Stomach (tissue), 4 donors: ENCODE data around the gene GLP2R.

ENCODE experiments used
- EP300 ChIP-seq: sonication (generic); formaldehyde crosslinking; IDR thresholded peaks from one replicate; pipeline ENCODE4 v1.6.1; 2017; ENCODE audit warnings: antibody characterized with exemption
- POLR2A ChIP-seq, 4 donors: fragments of 450-650 bp; IDR thresholded peaks; one replicate each; pipeline ENCODE4 v1.6.1; 2016; ENCODE audit warnings: antibody characterized with exemption in 4 of 4, control low read depth in 2 of 4, mild to moderate bottlenecking in 1 of 4, moderate library complexity in 1 of 4
- POLR2AphosphoS5 ChIP-seq, 3 donors: sonication (generic); formaldehyde crosslinking; IDR thresholded peaks; one replicate each; pipeline ENCODE4 v1.6.1; 2016; ENCODE audit warnings: antibody characterized with exemption in 3 of 3
- TF ChIP-seq, protein P1 (sequence below), 7 experiments: fragments of 450-650 bp in 4 of 7; fragments of 200-600 bp in 3 of 7; sonication (generic) in 3 of 7; IDR thresholded peaks; one replicate each; pipeline ENCODE4 v1.5.1; 2016 to 2019; ENCODE audit warnings: antibody characterized with exemption in 7 of 7, control low read depth in 2 of 7, mild to moderate bottlenecking in 1 of 7

DNA sequence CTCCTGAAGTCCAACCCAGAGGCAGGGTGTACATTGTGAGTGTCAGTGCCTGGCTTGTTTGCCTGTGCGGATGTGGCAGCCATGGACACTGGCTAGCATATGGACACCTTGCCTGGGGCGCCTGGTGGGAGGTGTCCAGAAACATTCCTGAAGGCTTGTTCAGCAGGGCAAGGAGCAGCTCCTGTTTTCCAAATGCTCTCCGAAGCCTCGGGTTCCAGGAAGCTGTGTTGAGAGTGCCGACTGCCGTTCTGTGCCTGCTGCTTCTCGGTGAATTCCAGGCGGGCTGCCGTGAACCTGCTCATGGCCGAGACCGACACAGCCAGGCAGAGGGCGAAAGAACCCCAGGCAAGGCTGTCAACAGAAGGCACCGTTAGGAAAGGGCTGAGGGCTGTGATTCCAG lies 23.4 kb upstream of the GLP2R start:
- TF ChIP-seq, protein P1, sequence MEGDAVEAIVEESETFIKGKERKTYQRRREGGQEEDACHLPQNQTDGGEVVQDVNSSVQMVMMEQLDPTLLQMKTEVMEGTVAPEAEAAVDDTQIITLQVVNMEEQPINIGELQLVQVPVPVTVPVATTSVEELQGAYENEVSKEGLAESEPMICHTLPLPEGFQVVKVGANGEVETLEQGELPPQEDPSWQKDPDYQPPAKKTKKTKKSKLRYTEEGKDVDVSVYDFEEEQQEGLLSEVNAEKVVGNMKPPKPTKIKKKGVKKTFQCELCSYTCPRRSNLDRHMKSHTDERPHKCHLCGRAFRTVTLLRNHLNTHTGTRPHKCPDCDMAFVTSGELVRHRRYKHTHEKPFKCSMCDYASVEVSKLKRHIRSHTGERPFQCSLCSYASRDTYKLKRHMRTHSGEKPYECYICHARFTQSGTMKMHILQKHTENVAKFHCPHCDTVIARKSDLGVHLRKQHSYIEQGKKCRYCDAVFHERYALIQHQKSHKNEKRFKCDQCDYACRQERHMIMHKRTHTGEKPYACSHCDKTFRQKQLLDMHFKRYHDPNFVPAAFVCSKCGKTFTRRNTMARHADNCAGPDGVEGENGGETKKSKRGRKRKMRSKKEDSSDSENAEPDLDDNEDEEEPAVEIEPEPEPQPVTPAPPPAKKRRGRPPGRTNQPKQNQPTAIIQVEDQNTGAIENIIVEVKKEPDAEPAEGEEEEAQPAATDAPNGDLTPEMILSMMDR (IDR thresholded peaks at IDR 0.05): no peak
- no peak for TF ChIP-seq EP300
- no peak for TF ChIP-seq POLR2A (IDR thresholded peaks at IDR 0.05)
- TF ChIP-seq POLR2AphosphoS5 (IDR thresholded peaks at IDR 0.05): no peak
